Medulla oblongata (tissue), 1 donor: ENCODE results near the gene PSMD9.
"Not testable (repeated sequence)": the region's sequence is repeated elsewhere in the genome, so short reads cannot be mapped to it uniquely, and the experiment has no call there.

Experiments used
- DNase-seq: peaks from one replicate; pipeline ENCODE4 v3.0.0-alpha.2; 2015; ENCODE audit errors: extremely low spot score

PSMD9 gene

GRCh38 chr12:121888478-121889273 lies at the start of gene PSMD9:
TSS of gene PSMD9 (plus strand) at chr12:121888790. CDS start at chr12:121888857, 67 bp downstream.
- peak; percentile 97 for DNase-seq

DNA sequence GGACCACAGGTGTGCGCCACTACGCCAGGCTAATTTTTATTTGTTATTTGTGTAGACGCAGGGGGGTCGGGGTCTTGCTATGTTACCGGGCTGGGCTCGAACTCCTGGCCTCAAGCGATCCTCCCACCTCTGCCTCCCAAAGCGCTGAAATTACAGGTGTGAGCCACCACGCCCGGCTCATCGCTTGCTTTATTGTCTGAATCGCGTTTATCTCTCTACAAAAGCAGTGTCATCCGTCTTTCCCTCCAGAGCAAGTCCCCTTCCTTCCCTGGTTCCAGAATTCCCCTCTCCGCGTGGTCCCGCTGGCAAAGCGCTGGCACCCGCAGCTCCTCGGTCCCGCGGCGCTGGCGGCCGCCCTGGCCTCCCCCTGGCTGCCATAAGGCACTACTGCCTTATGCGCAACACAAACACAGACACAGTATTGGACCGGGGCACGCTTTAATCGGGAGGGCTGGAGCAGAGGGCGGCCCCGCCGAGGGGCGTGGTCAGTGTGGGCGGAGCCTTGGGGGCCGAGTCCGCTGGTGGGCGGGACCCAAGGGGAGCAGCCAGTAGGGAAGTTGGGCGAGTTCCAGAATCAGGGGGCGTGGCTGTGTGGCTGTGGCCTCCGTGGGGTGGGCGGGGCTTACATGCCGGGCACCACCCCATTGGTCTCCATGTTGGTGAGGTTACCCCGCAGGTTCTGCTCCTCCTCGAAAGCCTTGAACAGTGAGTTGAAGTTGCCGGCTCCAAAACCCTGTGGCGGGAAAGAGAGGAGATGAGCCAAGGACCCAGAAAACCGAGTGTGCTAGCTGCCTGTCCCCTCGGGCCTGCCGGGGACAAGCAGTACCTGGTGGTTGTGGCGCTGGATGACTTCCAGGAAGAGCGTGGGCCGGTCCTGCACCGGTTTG lies 49.2 kb upstream of the PSMD9 start:
- peak; percentile 97 for DNase-seq

DNA sequence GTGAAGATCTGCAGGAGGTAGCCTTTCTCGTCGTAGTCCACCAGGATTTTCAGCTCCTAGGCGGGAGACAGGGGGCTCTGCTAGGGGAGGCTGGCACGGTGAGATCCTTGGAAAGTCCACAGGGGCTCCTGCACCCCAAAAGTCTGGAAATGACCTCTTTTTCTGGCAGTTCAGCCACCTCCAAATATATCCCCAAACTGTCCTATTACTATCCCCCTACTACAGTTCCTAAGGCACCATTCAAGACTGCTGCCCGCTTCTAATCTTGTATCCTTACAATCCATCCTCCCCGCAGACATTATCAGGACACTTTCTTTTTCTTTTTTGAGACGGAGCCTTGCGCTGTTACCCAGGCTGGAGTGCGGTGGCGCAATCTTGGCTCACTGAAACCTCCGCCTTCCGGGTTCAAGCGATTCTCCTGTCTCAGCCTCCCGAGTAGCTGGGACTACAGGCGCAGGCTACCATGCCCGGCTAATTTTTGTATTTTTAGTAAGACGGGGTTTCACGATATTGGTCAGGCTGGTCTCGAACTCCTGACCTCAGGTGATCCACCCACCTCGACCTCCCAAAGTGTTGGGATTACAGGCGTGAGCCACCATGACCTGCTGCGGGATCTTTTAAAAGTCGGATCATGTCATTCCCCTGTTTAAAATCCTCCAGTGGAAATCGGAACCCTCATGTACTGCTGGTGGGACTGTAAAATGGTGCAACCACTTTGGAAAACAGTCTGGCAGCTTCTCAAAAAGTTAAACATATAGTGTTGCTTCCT lies 48.4 kb upstream of the PSMD9 start:
- DNase-seq, result no peak

DNA sequence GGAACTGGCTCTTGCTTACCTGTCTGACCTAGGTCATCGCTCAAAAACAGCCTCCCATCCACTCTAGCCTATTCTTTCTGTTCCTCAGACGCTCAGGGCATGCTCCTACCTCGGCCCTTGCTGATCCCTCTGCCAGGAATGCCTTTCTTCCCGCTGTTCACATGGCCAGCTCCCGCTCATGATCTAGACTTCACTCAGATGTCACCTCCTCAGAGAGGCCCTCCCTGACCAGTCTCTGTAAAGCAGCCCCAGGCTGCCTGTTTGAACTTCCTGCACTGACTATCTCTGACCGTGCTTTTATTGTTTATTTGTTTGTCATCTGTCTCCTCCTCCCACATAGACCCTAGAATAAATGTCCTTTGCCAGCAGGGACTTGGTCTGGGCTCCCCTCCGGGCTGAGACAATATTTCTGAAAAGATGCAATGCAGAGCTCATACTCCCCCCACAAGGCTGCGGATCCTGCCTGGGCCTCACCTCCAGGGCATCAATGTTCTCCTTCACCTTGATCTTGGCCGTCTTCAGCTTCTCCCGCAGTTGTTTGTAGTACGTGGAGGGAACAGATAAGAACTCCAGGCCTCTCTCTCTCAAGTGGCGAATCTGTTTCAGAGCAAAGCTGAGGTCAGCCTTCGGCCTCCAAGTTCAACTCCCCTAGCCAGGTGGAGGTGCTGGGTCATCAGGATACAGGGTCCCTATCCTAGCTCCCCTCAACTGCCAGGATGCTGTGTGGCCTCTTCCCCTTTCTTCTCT lies 45.2 kb upstream of the PSMD9 start:
- DNase-seq, result no peak

DNA sequence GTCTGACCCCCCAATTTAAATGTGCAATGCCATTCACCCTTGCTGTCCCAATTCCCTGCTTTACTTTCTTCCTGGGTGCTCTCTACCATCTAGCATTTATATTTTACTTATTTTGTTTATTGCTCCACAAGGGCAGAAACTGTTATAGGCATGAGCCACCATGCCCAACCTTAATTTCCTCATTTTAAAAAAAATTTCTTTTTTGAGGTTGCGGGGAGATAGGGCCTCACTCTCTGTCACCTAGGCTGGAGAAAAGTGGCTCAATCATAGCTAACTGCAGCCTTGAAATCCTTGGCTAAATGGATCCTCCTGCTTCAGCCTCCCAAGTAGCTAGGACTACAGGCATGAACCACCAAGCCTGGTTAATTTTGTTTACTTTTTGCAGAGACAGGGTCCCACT lies 42.9 kb upstream of the PSMD9 start:
- no peak for DNase-seq

- no peak for DNase-seq
These were observed 39.4 kb upstream of the PSMD9 start for GRCh38 chr12:121849211-121849610.

DNA sequence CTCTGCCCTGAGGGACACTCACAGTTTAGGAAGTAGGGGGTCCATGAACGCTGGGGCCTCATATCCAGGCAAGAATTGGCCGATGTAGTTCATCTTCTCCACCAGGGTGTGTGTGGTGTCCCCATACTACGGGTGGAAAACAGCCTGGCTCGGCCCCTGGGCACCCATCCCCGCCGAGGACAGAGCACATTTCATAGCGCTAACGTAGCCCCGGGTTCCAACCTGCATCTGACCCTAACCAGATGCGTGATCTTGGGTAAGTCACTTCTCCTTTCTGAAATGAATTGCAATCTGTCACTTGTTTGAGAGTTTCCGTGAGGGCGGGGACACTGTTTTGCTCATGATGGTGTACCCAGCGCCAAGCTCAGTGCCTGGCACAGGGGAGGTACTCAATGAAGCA lies 38.9 kb upstream of the PSMD9 start:
- no peak for DNase-seq

DNA sequence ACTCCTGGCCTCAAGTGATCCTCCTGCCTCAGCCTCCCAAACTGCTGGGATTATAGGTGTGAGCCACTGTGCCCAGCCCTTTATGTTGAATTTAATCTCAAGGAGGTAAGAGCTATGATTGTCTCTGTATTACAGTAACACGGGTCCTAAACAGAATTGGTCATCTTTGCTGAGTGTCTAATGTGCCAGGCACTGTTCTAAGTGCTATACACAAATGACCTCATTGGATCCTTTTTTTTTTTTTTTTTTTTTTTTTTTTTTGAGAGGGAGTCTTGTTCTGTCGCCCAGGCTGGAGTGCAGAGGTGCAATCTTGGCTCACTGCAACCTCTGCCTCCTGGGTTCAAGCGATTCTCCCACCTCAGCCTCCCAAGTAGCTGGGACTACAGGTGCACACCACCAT lies 36.2 kb upstream of the PSMD9 start:
- DNase-seq, result not testable (repeated sequence)

DNA sequence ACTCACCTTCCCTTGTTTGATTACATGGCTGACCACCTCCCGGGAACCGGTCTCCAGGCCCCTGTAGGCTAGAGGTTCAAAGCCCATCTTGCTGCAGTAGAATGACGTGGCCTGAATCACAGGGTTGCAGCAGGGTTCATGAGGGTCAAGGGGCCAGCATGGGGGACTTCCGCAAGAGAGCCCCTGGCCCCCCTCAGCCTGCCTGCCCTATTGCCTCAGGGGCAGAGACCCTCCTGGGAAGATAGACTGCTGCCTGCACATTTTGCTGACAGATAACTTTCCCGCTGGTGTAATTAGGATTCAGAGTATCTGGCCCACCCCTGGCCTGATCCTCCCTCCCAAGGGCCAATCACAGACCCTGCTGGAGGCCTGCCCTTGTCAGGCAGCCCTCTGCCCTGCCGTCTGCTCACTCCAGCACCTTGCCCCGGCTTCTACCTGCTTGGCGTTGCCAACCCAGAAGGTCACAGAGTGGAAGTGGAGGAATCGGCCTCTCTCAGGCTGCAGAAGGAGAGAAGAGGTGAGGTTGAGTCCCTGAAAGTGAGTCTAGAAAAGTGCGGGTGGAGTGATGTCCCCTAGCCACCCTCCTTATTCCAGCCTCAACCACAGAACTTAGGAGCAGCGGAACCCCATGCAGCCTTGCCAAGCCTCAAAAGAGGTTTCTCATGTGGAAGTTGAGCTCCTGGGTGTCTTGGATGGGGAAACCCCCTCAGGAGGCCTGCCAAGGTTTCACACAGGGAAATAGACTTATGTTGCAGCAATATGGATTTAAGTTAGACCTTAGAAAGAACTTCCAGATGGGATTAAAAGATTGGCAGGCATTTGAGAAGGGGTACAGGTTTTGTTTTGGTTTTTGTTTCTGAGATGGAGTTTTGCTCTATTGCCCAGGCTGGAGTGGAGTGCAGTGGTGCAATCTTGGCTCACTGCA lies 31.0 kb upstream of the PSMD9 start:
- no peak for DNase-seq

- DNase-seq, result no peak
These were observed 30.3 kb upstream of the PSMD9 start for GRCh38 chr12:121858318-121858661.

GRCh38 chr12:121858662-121859572 lies 29.7 kb upstream of the PSMD9 start, which contains the start of gene HPD:
TSS of gene HPD (minus strand) at chr12:121858859. CDS start at chr12:121858823, 36 bp downstream.
- peak; percentile 79 for DNase-seq

- no peak for DNase-seq
These were observed 28.3 kb upstream of the PSMD9 start for GRCh38 chr12:121860257-121860656.

DNA sequence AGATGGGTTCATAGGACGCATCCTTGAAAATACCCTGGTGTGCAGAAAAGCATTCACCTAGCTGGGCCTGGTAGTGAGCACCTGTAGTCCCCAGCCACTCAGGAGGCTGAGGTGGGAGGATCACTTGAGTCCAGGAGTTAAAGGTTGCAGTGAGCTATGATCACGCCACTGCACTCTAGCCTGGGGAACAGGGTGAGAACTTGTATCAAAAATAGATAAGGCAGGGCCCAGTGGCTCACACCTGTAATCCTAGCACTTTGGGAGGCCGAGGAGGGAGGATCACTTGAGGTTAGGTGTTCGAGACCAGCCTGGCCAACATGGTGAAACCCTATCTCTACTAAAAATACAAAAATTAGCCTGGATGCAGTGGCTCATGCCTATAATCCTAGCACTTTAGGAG lies 27.9 kb upstream of the PSMD9 start:
- DNase-seq, result not testable (repeated sequence)

DNA sequence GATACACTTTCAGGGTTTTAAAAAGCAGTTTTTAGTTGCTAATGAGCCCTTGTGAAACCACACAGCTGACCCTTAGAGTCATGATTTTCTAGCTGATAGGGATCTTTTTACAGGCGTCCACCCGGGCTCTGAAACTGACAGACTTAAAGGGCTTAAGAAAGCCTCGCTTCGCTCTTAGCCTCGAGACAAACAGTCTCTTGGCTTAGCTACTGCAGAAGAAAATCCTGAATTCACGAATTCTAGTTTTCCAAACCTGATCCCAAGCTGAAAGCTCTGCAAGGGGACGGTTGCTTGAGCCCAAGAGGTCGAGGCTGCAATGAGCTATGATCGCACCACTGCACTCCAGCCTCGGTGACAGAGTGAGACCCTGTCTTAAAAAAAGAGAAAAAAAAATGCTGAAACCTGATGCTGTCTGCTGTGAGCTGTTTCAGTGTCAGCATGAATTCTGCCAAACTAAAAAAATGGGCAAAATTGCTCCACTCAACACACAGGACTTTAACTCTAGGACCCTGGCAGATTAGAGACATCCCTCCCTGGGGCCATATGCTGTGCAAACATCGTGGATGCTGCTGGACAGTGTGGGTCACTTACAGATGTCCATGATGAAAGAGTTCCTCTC lies 26.8 kb upstream of the PSMD9 start:
- no peak for DNase-seq

GRCh38 chr12:121866331-121866730 lies 22.3 kb upstream of the PSMD9 start:
- no peak for DNase-seq

- DNase-seq, result not testable (repeated sequence)
These were observed 19.4 kb upstream of the PSMD9 start for GRCh38 chr12:121869229-121869628.

- no peak for DNase-seq
These were observed 17.1 kb upstream of the PSMD9 start for GRCh38 chr12:121871467-121871866.

- DNase-seq, result no peak
These were observed 15.9 kb upstream of the PSMD9 start for GRCh38 chr12:121872546-121873215.
